Neural cell (in vitro differentiated cells): Measurements from ENCODE around the gene MALRD1. TPM values are rescaled to one million over a fixed set of nuclear protein-coding genes. Genes with fewer than 3 reads are reported as not detected.

Source experiments
- H2AFZ ChIP-seq: fragments of 200-600, 300-800 bp; sonication (generic), shearing (Covaris generic); 2 replicates; pipeline ENCODE4 v1.6.0; 2014; ENCODE audit warnings: low read depth, mild to moderate bottlenecking, antibody characterized with exemption, low read length, moderate library complexity
- H3F3A ChIP-seq: fragments of 200-600 bp; shearing (Covaris generic); 2 replicates; pipeline ENCODE4 v1.6.1; 2016; ENCODE audit warnings: mild to moderate bottlenecking, moderate library complexity, mixed read lengths, antibody characterized with exemption, low read length; ENCODE audit not compliant: insufficient read depth, poor library complexity, severe bottlenecking
- H3K27ac ChIP-seq: fragments of 200-600, 300-800 bp; sonication (generic), shearing (Covaris generic); 2 replicates; pipeline ENCODE4 v1.5.1; 2014; ENCODE audit warnings: mild to moderate bottlenecking, low read length, moderate library complexity
- H3K27me3 ChIP-seq: fragments of 300-800, 200-600 bp; sonication (generic), shearing (Covaris generic); 2 replicates; pipeline ENCODE4 v1.6.0; 2014; ENCODE audit warnings: mild to moderate bottlenecking, low read depth, low read length, moderate library complexity; ENCODE audit not compliant: insufficient read depth
- H3K36me3 ChIP-seq: fragments of 300-800, 200-600 bp; sonication (generic), shearing (Covaris generic); 2 replicates; pipeline ENCODE4 v1.5.1; 2014; ENCODE audit warnings: mild to moderate bottlenecking, antibody characterized with exemption, low read length, moderate library complexity; ENCODE audit not compliant: insufficient read depth
- H3K4me2 ChIP-seq: fragments of 300-800, 200-600 bp; sonication (generic), shearing (Covaris generic); 2 replicates; pipeline ENCODE4 v1.6.0; 2014; ENCODE audit warnings: mild to moderate bottlenecking, low read length
- H3K4me3 ChIP-seq: fragments of 300-800, 200-600 bp; sonication (generic), shearing (Covaris generic); 2 replicates; pipeline ENCODE4 v1.5.1; 2014; ENCODE audit warnings: mild to moderate bottlenecking, low read length, moderate library complexity
- H3K79me2 ChIP-seq: fragments of 200-600 bp; shearing (Covaris generic); replicated peaks from 2 replicates; pipeline ENCODE4 v1.6.0; 2014; ENCODE audit warnings: mild to moderate bottlenecking, low read length, moderate library complexity; ENCODE audit not compliant: insufficient read depth
- H3K9ac ChIP-seq: fragments of 300-800, 200-600 bp; sonication (generic), shearing (Covaris generic); 2 replicates; pipeline ENCODE4 v1.6.1; 2016; ENCODE audit warnings: mild to moderate bottlenecking, low read length, mixed read lengths
- H3K9me2 ChIP-seq: fragments of 200-600 bp; shearing (Covaris generic); 2 replicates; pipeline ENCODE4 v1.6.1; 2016; ENCODE audit warnings: mild to moderate bottlenecking, low read length, mixed read lengths; ENCODE audit not compliant: insufficient read depth
- H3K9me3 ChIP-seq: fragments of 200-600, 300-800 bp; sonication (generic), shearing (Covaris generic); 2 replicates; pipeline ENCODE4 v1.6.1; 2016; ENCODE audit warnings: mild to moderate bottlenecking, mixed run types, low read length, moderate library complexity, mixed read lengths
- H4K20me1 ChIP-seq: fragments of 200-600 bp; shearing (Covaris generic); 2 replicates; pipeline ENCODE4 v1.6.1; 2016; ENCODE audit warnings: mild to moderate bottlenecking, mixed run types; ENCODE audit not compliant: insufficient read depth
- CTCF ChIP-seq: fragments of 450-650 bp; IDR thresholded peaks from 2 replicates; pipeline ENCODE4 v1.5.1; 2014; ENCODE audit warnings: antibody characterized with exemption, mild to moderate bottlenecking, moderate library complexity; ENCODE audit not compliant: poor library complexity, severe bottlenecking
- EP300 ChIP-seq: fragments of 450-650 bp; conservative IDR thresholded peaks from 2 replicates; pipeline ENCODE4 v1.6.1; 2014; ENCODE audit warnings: antibody characterized with exemption, mild to moderate bottlenecking, moderate library complexity; ENCODE audit not compliant: poor library complexity, severe bottlenecking
- EZH2 ChIP-seq: fragments of 200-600, 300-800 bp; shearing (Covaris generic), sonication (generic); IDR thresholded peaks from 2 replicates; pipeline ENCODE4 v1.6.1; 2014; ENCODE audit warnings: antibody characterized with exemption, low read length, borderline replicate concordance, mild to moderate bottlenecking; ENCODE audit not compliant: insufficient read depth, poor library complexity, severe bottlenecking
- MXI1 ChIP-seq: fragments of 450-650 bp; conservative IDR thresholded peaks from 2 replicates; pipeline ENCODE4 v1.6.1; 2014; ENCODE audit warnings: antibody characterized with exemption, mild to moderate bottlenecking; ENCODE audit not compliant: poor library complexity, severe bottlenecking
- POLR2AphosphoS5 ChIP-seq: IDR thresholded peaks from 2 replicates; pipeline ENCODE4 v1.6.1; 2012
- RAD21 ChIP-seq: fragments of 450-650 bp; conservative IDR thresholded peaks from 2 replicates; pipeline ENCODE4 v1.6.1; 2014; ENCODE audit warnings: antibody characterized with exemption, mild to moderate bottlenecking, moderate library complexity
- SMC3 ChIP-seq: fragments of 450-650 bp; conservative IDR thresholded peaks from 2 replicates; pipeline ENCODE4 v1.6.1; 2014; ENCODE audit warnings: antibody characterized with exemption, mild to moderate bottlenecking, moderate library complexity; ENCODE audit not compliant: poor library complexity
- TAF1 ChIP-seq: IDR thresholded peaks from 2 replicates; pipeline ENCODE4 v1.6.1; 2012; ENCODE audit warnings: low read depth
- polyA plus RNA-seq: library from polyadenylated mRNA; depleted of rRNA; stranded (reverse); fragments of >200 nt; gene quantifications from 2 replicates; pipeline ENCODE4 v1.2.3, GENCODE V29; 2014
- TF ChIP-seq, protein P1 (sequence below): IDR thresholded peaks from 2 replicates; pipeline ENCODE4 v1.6.1; 2012; ENCODE audit warnings: borderline replicate concordance

Gene MALRD1
- polyA plus RNA-seq, 1 donor from 2014 or later, result 0.21 TPM

- no peak overlapping the region for H3K9ac ChIP-seq
- H3K27ac ChIP-seq, result no peak overlapping the region
- TF ChIP-seq SMC3 (no peak), CTCF (no peak), EP300 (no peak), EZH2 (no peak), MXI1 (no peak)
- TF ChIP-seq, protein P1, sequence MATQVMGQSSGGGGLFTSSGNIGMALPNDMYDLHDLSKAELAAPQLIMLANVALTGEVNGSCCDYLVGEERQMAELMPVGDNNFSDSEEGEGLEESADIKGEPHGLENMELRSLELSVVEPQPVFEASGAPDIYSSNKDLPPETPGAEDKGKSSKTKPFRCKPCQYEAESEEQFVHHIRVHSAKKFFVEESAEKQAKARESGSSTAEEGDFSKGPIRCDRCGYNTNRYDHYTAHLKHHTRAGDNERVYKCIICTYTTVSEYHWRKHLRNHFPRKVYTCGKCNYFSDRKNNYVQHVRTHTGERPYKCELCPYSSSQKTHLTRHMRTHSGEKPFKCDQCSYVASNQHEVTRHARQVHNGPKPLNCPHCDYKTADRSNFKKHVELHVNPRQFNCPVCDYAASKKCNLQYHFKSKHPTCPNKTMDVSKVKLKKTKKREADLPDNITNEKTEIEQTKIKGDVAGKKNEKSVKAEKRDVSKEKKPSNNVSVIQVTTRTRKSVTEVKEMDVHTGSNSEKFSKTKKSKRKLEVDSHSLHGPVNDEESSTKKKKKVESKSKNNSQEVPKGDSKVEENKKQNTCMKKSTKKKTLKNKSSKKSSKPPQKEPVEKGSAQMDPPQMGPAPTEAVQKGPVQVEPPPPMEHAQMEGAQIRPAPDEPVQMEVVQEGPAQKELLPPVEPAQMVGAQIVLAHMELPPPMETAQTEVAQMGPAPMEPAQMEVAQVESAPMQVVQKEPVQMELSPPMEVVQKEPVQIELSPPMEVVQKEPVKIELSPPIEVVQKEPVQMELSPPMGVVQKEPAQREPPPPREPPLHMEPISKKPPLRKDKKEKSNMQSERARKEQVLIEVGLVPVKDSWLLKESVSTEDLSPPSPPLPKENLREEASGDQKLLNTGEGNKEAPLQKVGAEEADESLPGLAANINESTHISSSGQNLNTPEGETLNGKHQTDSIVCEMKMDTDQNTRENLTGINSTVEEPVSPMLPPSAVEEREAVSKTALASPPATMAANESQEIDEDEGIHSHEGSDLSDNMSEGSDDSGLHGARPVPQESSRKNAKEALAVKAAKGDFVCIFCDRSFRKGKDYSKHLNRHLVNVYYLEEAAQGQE, result no peak
- no peaks in the 10 kb centered on the region for H3K9me3 ChIP-seq
- no peak overlapping the region for H3K4me2 ChIP-seq
- H3K79me2 ChIP-seq, result no peaks in the 10 kb centered on the region
- no peak overlapping the region for H3K4me3 ChIP-seq
- H3K36me3 ChIP-seq, result no peaks in the 10 kb centered on the region
- no peaks in the 10 kb centered on the region for H3K27me3 ChIP-seq
- H2AFZ ChIP-seq, result no peak overlapping the region
- H3F3A ChIP-seq, result no peaks in the 10 kb centered on the region
- no peaks in the 10 kb centered on the region for H3K9me2 ChIP-seq
- no peaks in the 10 kb centered on the region for H4K20me1 ChIP-seq
Observed at GRCh38 chr10:19653931-19654330, 605.3 kb downstream of the MALRD1 start.

DNA sequence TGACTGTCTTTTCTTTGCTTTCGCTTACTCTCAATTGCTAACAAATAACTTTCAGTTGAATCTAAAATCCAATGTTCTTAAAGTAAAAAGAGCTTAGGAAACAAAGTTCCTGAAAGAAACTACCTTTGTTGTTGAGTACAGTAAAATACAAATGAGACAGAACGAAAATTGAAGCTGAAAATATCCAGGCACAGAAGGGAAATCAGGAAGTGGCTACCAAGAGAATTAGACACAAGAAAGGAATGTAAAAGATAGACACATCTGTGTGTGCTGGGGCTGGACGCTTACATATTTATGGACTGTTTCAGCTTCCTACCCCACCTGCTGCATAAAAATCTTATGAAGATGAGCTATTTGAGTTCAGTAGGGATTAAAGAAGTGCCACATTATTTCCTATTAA is 606.0 kb downstream of the MALRD1 start:
- Histone ChIP-seq H3F3A (no peaks in the 10 kb centered on the region), H3K27me3 (no peaks in the 10 kb centered on the region), H3K79me2 (no peaks in the 10 kb centered on the region), H4K20me1 (no peaks in the 10 kb centered on the region), H3K9me2 (no peaks in the 10 kb centered on the region), H3K27ac (no peak overlapping the region), H3K9me3 (no peaks in the 10 kb centered on the region), H3K4me3 (no peak overlapping the region), H3K36me3 (no peaks in the 10 kb centered on the region), H2AFZ (no peak overlapping the region), H3K4me2 (no peak overlapping the region), H3K9ac (no peak overlapping the region)
- TF ChIP-seq SMC3 (no peak), CTCF (no peak), MXI1 (no peak), EZH2 (no peak), RAD21 (no peak), TAF1 (no peak), EP300 (no peak), POLR2AphosphoS5 (no peak)
- TF ChIP-seq, protein P1, result no peak
